Dermis blood vessel endothelial cell (primary cell): ENCODE data around the gene SFXN5. TPM values are rescaled to one million over a fixed set of nuclear protein-coding genes. Genes with fewer than 3 reads are reported as not detected.
A peak's percentile ranks its signal among the peaks of the same experiment; 100 is the strongest.

Experiments used
- DNase-seq: peaks from one replicate; pipeline ENCODE4 v3.0.0; 2010
- total RNA-seq: library from RNA; depleted of rRNA; stranded (reverse); fragments of >200 nt; gene quantifications from 2 replicates; pipeline ENCODE4 v1.2.3, GENCODE V29; 2014

SFXN5 gene
- total RNA-seq, 1 donor from 2014 or later = 16.5 TPM

- DNase-seq = no peak
These were observed 136.6 kb downstream of the SFXN5 start for GRCh38 chr2:72934683-72935610.

GRCh38 chr2:72933646-72934151 lies 137.8 kb downstream of the SFXN5 start:
- DNase-seq = no peak

- no peak for DNase-seq
These were observed 138.3 kb downstream of the SFXN5 start for GRCh38 chr2:72933207-72933606.

- no peak for DNase-seq
These were observed 138.7 kb downstream of the SFXN5 start for GRCh38 chr2:72932805-72933204.

GRCh38 chr2:72932045-72932740 lies 139.3 kb downstream of the SFXN5 start:
- peak; percentile 21 for DNase-seq

GRCh38 chr2:72931280-72931910 lies 140.1 kb downstream of the SFXN5 start:
- no peak for DNase-seq

GRCh38 chr2:72929010-72929409 lies 142.5 kb downstream of the SFXN5 start:
- DNase-seq = no peak

- no peak for DNase-seq
These were observed 143.6 kb downstream of the SFXN5 start for GRCh38 chr2:72927619-72928550.

- DNase-seq = no peak
These were observed 144.6 kb downstream of the SFXN5 start for GRCh38 chr2:72926811-72927465.

GRCh38 chr2:72926368-72926767 lies 145.1 kb downstream of the SFXN5 start:
- no peak for DNase-seq

- no peak for DNase-seq
These were observed 146.1 kb downstream of the SFXN5 start for GRCh38 chr2:72925328-72925943.

GRCh38 chr2:72924353-72925240 lies 146.9 kb downstream of the SFXN5 start:
- DNase-seq = no peak

- no peak for DNase-seq
These were observed 147.6 kb downstream of the SFXN5 start for GRCh38 chr2:72923833-72924352.

- no peak for DNase-seq
These were observed 149.7 kb downstream of the SFXN5 start for GRCh38 chr2:72921853-72922252.

GRCh38 chr2:72921088-72921851 lies 150.2 kb downstream of the SFXN5 start:
- DNase-seq = no peak

- DNase-seq = peak; percentile 33
These were observed 151.0 kb downstream of the SFXN5 start for GRCh38 chr2:72920318-72921087.

GRCh38 chr2:72919414-72920317 lies 151.8 kb downstream of the SFXN5 start:
- DNase-seq = no peak
